OCI-LY7 (cell line): ENCODE results near the gene GNAL.

Source experiments
- CTCF ChIP-seq: fragments of 200-600 bp; sonication (generic); conservative IDR thresholded peaks from 2 replicates; pipeline ENCODE4 v1.5.1; 2014; ENCODE audit warnings: mild to moderate bottlenecking, antibody characterized with exemption, low read length, moderate library complexity, mixed read lengths
- EZH2phosphoT487 ChIP-seq: fragments of 200-600 bp; sonication (generic); IDR thresholded peaks from 2 replicates; pipeline ENCODE4 v1.6.1; 2018; ENCODE audit warnings: low read depth, borderline replicate concordance, mild to moderate bottlenecking, mixed run types, antibody characterized with exemption, low read length, moderate library complexity, mixed read lengths

GRCh38 chr18:11821208-11821607 lies 132.1 kb downstream of the GNAL start:
- TF ChIP-seq CTCF, result no peak
- no peak for TF ChIP-seq EZH2phosphoT487
